Mononuclear cell (primary cell): Measurements from ENCODE around the gene SOX10. TPM values are rescaled to one million over a fixed set of nuclear protein-coding genes. Genes with fewer than 3 reads are reported as not detected.

Experiments used
- H3K27me3 ChIP-seq: 2 replicates; pipeline ENCODE4 v1.6.0; 2011; ENCODE audit warnings: low read length, control low read depth; ENCODE audit not compliant: insufficient read depth
- H3K4me1 ChIP-seq: 2 replicates; pipeline ENCODE4 v1.5.1; 2011; ENCODE audit warnings: mild to moderate bottlenecking, low read length, control low read depth; ENCODE audit not compliant: insufficient read depth
- H3K4me3 ChIP-seq: 2 replicates; pipeline ENCODE4 v1.5.1; 2011; ENCODE audit warnings: mild to moderate bottlenecking, low read length, moderate library complexity
- H3K9me3 ChIP-seq: 2 replicates; pipeline ENCODE4 v1.5.1; 2011; ENCODE audit warnings: low read depth, mild to moderate bottlenecking, control low read depth, low read length
- total RNA-seq: library from RNA; depleted of rRNA; stranded (reverse); fragments of >200 nt; gene quantifications from one replicate; pipeline ENCODE4 v1.2.3, GENCODE V29; 2012

Gene SOX10
- total RNA-seq, 1 donor, result not detected

GRCh38 chr22:37923927-37924326 is 60.4 kb downstream of the SOX10 start:
- peaks cover 9% of the 10 kb centered on the region for H3K4me1 ChIP-seq
- no peaks in the 10 kb centered on the region for H3K27me3 ChIP-seq
- no peaks in the 10 kb centered on the region for H3K9me3 ChIP-seq
- no peak overlapping the region for H3K4me3 ChIP-seq

Other genes starting within 250 kb of the SOX10 start
- gene GCAT, start 176.6 kb downstream of the SOX10 start, total RNA-seq, result 1.7 TPM
- gene GALR3, start 161.2 kb downstream of the SOX10 start, total RNA-seq, result not detected
- 10.7 TPM for gene ANKRD54, start 140.2 kb downstream of the SOX10 start, total RNA-seq
- gene EIF3L, start 135.1 kb downstream of the SOX10 start, total RNA-seq, result 516 TPM
- 10.7 TPM for gene MICALL1, start 78.3 kb downstream of the SOX10 start, total RNA-seq
- gene C22orf23, start 31.0 kb downstream of the SOX10 start, total RNA-seq, result not detected
- 8.4 TPM for gene POLR2F, start 30.9 kb downstream of the SOX10 start, total RNA-seq
- 10.6 TPM for gene PICK1, start 72.8 kb upstream of the SOX10 start, total RNA-seq
- gene SLC16A8, start 99.6 kb upstream of the SOX10 start, total RNA-seq, result not detected
- 0.31 TPM for gene BAIAP2L2, start 126.1 kb upstream of the SOX10 start, total RNA-seq
- 19.7 TPM for gene PLA2G6, start 197.3 kb upstream of the SOX10 start, total RNA-seq
- gene MAFF, start 217.4 kb upstream of the SOX10 start, total RNA-seq, result 37.3 TPM